KOPT-K1 (cell line): ENCODE results near the gene IGSF8.
"Not testable (repeated sequence)": the region's sequence is repeated elsewhere in the genome, so short reads cannot be mapped to it uniquely, and the experiment has no call there.

Experiments used
- H3K27ac ChIP-seq: fragments of 200-600 bp; sonication (generic); 2 replicates; pipeline ENCODE4 v1.5.1; 2016; ENCODE audit warnings: antibody characterized with exemption, mild to moderate bottlenecking, low read depth, low read length; ENCODE audit not compliant: poor library complexity, severe bottlenecking
- H3K36me3 ChIP-seq: fragments of 200-600 bp; sonication (generic); 2 replicates; pipeline ENCODE4 v1.5.1; 2017; ENCODE audit warnings: antibody characterized with exemption, mild to moderate bottlenecking, low read length, moderate library complexity; ENCODE audit not compliant: insufficient read depth
- H3K9me3 ChIP-seq: fragments of 200-600 bp; sonication (generic); 2 replicates; pipeline ENCODE4 v1.5.1; 2017; ENCODE audit warnings: antibody characterized with exemption, low read length, mild to moderate bottlenecking; ENCODE audit not compliant: insufficient read depth, poor library complexity, severe bottlenecking

The IGSF8 gene

GRCh38 chr1:160117300-160117699 is 18.9 kb upstream of the IGSF8 start:
- H3K9me3 ChIP-seq = no peaks in the 10 kb centered on the region
- H3K36me3 ChIP-seq = no peaks in the 10 kb centered on the region
- H3K27ac ChIP-seq = no peak overlapping the region

GRCh38 chr1:160116283-160117147 is 18.1 kb upstream of the IGSF8 start:
- H3K27ac ChIP-seq = no peak overlapping the region
- no peaks in the 10 kb centered on the region for H3K36me3 ChIP-seq
- H3K9me3 ChIP-seq = no peaks in the 10 kb centered on the region

- Histone ChIP-seq H3K36me3 (no peaks in the 10 kb centered on the region), H3K27ac (no peak within 1 kb of the TSS), H3K9me3 (no peaks in the 10 kb centered on the region)
These were observed 17.3 kb upstream of the IGSF8 start, which contains the start of gene ATP1A2 for GRCh38 chr1:160115545-160116282. Gene ATP1A2, plus strand, starts transcription at chr1:160115759. Its CDS starts 103 bp downstream, at chr1:160115862.

- Histone ChIP-seq H3K36me3 (no peaks in the 10 kb centered on the region), H3K9me3 (no peaks in the 10 kb centered on the region), H3K27ac (no peak overlapping the region)
These were observed 15.7 kb upstream of the IGSF8 start for GRCh38 chr1:160114085-160114484.

GRCh38 chr1:160113407-160113806 is 15.0 kb upstream of the IGSF8 start:
- H3K27ac ChIP-seq = no peak overlapping the region
- H3K9me3 ChIP-seq = no peaks in the 10 kb centered on the region
- no peaks in the 10 kb centered on the region for H3K36me3 ChIP-seq

GRCh38 chr1:160112357-160112756 is 13.9 kb upstream of the IGSF8 start:
- Histone ChIP-seq H3K36me3 (no peaks in the 10 kb centered on the region), H3K9me3 (no peaks in the 10 kb centered on the region), H3K27ac (no peak overlapping the region)

GRCh38 chr1:160111462-160111861 is 13.0 kb upstream of the IGSF8 start:
- H3K36me3 ChIP-seq, H3K9me3 ChIP-seq, H3K27ac ChIP-seq: not testable (repeated sequence)

- H3K27ac ChIP-seq = no peak overlapping the region
- no peaks in the 10 kb centered on the region for H3K36me3 ChIP-seq
- H3K9me3 ChIP-seq = no peaks in the 10 kb centered on the region
These were observed 11.3 kb upstream of the IGSF8 start for GRCh38 chr1:160109686-160110085.

- H3K9me3 ChIP-seq = no peaks in the 10 kb centered on the region
- H3K36me3 ChIP-seq = no peaks in the 10 kb centered on the region
- no peak overlapping the region for H3K27ac ChIP-seq
These were observed 10.7 kb upstream of the IGSF8 start for GRCh38 chr1:160108888-160109662.

- Histone ChIP-seq H3K27ac (no peak overlapping the region), H3K36me3 (no peaks in the 10 kb centered on the region), H3K9me3 (no peaks in the 10 kb centered on the region)
These were observed 9.1 kb upstream of the IGSF8 start for GRCh38 chr1:160107512-160107911.

GRCh38 chr1:160105155-160105554 is 6.7 kb upstream of the IGSF8 start:
- Histone ChIP-seq H3K36me3 (no peaks in the 10 kb centered on the region), H3K27ac (no peak overlapping the region), H3K9me3 (no peaks in the 10 kb centered on the region)

- Histone ChIP-seq H3K27ac (no peak overlapping the region), H3K36me3 (no peaks in the 10 kb centered on the region), H3K9me3 (no peaks in the 10 kb centered on the region)
These were observed 6.1 kb upstream of the IGSF8 start for GRCh38 chr1:160104486-160104885.

GRCh38 chr1:160103658-160104408 is 5.4 kb upstream of the IGSF8 start:
- no peak overlapping the region for H3K27ac ChIP-seq
- H3K9me3 ChIP-seq = no peaks in the 10 kb centered on the region
- no peaks in the 10 kb centered on the region for H3K36me3 ChIP-seq

- Histone ChIP-seq H3K27ac (no peak overlapping the region), H3K36me3 (no peaks in the 10 kb centered on the region), H3K9me3 (no peaks in the 10 kb centered on the region)
These were observed 3.5 kb upstream of the IGSF8 start for GRCh38 chr1:160101717-160102522.
